GM18526 (cell line): Measurements from ENCODE around the gene TAF1A.

Source experiments
- POLR2A ChIP-seq: IDR thresholded peaks from 3 replicates; pipeline ENCODE4 v1.6.1; 2011; ENCODE audit not compliant: insufficient read length; ENCODE audit errors: extremely low read depth

Gene TAF1A

DNA sequence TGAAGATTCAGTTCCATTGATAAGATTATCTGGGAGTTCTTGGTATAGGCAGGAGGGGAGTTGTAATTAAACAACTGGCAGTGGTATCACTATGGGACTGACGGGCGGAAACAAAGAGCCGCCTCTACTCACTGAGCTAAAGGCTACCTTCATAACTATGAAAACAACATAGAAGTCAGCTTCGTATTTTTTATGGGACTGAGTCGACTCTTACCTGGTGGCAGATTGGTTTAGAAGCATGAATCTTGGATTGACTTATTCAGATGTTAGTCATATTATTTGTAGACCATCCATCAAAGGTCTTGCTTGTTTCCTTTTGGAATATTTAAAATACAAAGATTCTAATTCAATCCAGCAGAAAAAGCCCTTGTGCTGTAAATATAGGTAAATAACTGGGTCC is 35.6 kb downstream of the TAF1A start:
- TF ChIP-seq POLR2A = no peak

DNA sequence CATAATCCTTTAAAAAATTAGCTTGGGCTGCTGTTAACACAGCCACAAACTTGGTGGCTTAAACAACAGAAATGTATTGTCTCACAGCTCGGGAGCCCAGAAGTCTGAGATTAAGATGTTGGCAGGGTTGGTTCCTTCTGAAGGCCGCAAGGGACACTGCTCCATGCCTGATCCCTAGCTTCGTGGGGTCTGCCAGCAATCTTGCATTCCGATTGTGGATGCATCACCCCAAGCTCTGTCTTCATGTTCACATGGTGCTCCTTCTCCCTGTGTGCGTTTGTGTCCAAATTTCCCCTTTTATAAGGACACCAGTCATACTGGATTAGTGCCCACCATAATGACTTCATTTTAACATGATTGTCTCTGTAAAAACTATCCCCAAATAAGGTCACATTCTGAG is 36.9 kb downstream of the TAF1A start:
- no peak for TF ChIP-seq POLR2A

DNA sequence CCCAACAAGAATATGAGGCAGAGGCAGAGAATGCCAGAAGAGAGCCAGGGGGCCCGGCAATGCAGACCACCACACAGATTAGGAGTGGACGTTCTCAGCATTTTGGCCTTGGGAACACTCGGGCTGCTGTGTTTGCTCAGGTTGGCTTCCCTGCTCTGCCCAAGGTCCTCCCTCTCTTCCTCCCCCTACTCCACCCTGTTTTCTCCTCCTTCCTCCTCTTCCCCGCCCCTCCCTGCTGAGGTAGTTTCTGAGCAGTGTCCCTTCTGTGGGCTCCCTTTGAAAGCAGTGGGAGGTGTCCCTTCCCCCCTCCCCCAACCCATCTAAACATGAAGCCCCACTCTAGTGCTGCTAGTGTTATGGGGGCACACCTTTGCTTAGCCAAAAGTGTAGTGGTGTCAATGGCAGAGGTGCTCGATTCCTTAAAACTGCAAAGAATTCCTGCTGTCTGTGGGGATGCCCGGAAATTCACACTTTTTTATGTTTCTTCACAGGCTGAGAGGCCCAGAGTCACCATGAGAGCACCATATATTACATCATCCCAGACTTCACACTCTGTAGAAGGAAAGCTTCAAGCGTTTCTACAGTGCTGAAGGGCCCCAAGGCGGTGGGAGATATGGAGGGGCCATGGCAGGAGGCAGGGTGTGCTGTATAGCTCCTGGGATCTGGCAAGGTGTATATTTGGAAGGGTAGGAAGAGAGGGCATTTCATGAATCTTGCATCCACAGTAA is 41.6 kb downstream of the TAF1A start, which contains the start of gene HHIPL2:
Gene HHIPL2 (minus strand): TSS at position 161 of the 728 bp plus-strand sequence. CDS start 60 bp downstream, at position 101.
- no peak for TF ChIP-seq POLR2A

DNA sequence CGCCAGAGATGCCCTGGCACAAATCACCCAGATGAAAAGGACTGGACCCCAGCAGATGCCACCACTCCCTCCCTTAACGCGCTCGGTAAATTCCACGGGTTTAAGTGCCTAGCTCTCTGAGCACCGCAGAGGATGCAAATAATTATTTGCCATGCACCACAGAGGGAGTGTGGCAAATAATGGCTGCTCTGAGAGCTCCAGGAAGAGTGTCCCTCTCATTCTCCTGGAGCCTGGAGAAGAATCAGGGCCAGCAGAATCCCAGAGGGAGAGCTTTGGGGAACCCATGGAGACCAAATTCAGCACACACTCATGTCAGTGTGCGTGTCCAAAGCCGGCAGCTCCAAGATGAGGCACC is 42.5 kb downstream of the TAF1A start:
- TF ChIP-seq POLR2A = no peak

DNA sequence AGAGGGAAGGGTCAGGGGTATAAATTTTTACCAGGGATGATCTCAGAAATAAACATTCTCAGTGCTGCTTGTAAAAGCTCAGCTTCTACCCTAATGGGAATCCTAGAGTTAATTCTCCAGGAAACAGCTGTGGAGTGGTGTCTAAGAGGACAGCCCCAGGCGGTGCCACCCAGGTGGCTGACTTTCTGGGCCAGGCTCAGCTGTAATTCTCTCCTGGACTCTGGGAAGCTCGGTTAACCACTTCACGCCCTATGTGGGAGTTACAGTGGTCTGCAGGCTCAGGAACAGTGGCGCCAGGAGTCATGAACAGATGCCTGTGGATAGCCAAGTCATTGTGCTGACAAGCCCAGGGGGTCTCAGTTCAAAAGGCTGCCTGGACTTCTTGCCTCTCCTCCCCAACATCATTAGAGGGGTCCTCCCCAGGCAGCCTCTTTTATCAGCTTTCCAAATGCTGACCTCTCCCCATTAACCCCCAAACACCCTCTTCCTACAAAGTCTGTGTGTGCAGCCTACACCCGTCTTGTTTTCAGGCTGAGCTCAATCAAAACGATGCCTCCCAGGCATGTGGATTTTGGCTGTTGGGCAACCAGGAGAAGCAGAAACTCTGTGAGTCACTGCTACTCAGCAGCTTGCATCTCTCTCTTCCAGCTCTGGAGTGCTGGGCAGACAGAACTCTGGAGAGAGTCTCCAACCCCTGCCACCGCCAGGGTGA is 43.0 kb downstream of the TAF1A start:
- no peak for TF ChIP-seq POLR2A

DNA sequence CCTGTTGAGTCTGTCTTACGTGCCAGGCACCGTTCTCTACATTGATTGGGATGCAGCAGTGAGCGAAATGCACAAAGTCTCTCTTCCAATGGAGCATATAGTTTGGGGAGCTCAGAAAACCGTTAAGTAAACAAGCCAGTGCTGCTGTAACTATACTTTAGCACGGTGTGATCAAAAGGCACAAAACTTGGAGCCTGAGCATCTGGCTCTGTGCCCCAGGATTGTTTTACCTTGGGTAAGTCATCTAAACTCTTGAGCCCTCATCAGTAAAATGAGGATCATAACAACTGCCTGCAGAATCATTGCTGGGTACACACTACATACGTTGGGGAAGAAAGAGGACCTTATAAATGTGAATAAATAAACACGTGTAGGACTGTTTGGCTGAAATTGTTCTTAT is 43.6 kb downstream of the TAF1A start:
- no peak for TF ChIP-seq POLR2A

DNA sequence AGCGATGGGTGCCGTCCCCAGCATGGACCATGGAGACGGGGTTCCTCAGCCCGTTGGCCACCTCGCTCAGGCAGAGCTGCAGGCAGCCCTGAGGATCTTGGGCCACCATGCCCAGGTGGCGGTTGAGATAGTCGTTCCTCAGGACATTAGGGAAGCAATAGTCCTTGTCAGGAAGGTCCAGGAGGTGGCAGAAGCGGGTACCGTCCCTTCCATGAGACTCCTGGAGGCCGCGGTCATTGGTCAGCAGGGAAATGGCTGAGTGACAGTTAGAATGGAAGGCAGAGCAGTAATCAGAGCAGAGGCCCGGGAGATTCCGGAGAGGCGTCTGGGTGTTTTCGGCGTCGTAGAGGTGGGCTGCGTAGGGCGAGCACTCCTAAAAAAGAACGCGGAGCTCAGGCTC is 45.9 kb downstream of the TAF1A start:
- TF ChIP-seq POLR2A = no peak

DNA sequence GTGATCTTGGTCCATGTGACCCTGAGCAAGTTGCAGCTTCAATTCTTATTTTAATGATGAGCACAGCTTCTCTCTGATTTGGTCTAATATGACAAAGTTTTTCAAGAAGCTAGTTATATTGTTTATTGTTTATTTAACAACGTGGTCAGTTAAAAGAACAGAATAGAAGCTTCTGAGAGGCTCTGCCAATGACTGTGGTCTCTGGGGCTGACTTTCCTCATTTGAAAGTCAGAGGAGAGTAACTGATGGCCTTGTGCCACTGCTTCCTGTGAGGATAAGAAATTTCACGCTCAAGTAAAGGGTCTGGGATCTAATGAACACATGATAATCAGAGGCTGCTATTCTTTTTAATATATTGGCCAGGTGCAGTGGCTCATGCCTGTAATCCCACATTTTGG is 49.1 kb downstream of the TAF1A start:
- TF ChIP-seq POLR2A = no peak

DNA sequence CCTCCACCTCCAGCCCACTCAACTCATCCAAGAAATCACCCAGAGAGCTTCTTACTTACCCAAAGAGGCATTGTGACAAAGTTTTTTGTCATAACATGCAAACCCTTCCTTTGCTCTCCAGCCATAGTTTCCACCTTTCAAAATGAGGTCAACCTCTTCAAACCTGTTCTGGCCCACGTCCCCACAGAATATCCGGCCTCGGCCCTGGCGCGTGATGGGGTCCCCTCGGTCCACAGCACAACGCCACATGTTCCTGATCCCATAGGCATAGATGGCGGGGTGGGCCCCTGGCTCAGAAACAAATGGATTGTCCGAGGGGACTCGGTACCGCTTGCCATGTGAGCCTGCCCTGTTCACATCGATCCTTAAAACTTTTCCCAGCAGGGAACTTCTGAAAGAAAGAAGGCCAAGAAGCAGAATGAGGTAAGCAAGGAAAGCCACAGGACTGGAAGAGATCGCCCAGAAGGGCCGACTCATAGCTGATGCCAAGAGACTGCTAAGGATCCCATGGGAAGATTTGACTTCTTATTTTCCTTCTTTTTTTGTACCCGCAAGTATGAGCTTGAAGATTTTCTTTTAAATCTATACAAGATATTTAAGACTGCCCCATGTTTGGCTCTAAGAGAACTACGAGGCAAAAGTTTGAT is 49.7 kb downstream of the TAF1A start:
- TF ChIP-seq POLR2A = no peak

DNA sequence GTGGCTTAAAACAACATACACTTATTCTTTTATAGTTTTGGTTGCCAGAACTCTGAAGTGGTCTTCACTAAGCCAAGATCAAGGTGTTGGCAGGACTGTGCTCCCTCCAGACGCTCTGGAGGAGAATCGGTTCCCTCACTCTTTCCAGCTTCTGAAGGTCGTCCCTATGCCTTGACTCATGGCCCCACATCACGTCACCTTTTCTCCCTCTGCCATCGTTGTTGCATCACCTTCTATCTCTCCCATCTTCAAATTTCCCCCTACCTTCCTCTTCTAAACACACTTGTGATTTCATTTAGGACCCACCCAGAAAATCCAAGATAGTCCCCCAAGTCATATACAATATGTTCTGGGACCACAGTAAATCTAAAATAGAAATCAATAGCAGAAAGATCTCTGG is 54.3 kb downstream of the TAF1A start:
- no peak for TF ChIP-seq POLR2A

DNA sequence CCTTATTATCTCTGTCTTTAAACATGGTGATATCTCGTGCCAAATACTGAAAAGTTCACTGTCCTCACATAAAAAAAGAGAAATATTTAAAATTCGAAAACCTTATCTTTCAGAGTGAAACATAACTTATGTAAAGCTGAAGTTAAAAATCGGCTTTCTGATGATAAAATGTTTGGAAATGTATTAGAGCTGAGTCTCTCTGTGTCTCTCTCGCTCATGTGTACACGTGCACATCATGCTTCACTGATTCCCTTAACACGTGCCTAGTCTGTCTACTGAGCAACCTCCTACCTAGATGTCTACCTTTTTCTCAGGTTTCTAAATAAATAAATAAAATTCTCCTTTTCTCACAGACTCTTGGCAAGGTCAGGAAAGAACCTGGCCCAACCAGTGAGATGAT is 58.9 kb downstream of the TAF1A start:
- TF ChIP-seq POLR2A = no peak

DNA sequence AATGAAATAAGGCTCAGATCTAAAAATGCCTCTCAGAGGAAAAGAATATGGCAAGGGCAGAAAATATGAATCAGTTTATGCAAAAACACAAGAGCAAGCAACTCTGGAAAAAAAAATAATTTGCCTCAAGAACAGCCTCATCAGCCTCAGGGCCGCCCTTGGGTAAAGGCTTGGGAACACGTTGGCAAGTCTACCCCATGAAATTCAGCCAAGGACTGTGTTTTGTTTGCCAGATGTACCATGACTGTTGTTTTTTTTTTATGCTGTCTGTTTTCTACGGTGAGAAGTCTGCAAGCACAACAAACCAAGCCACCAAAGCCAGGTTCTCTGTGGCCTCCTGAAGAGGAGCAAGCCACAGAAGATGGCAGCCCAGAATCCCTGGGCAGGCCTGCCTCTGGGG is 59.8 kb downstream of the TAF1A start:
- no peak for TF ChIP-seq POLR2A

DNA sequence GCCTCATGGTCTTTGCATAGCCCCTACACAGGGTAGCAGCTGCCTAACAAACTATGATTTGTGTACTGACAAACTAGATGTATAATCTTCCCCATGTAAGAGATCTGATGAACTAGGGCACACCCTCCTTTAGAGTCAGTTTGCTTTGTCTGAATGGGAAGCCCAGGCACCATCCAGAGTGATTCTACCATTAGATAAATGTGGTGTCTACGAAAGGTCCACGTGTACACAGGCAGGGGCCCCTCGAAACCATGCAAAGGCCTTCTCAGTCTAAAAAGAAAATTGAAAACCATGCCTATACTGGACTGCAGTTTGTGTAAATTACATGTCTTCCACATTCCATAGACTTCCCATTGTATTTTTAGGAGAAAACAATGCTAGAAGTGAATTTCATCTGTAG is 60.6 kb downstream of the TAF1A start:
- TF ChIP-seq POLR2A = no peak

DNA sequence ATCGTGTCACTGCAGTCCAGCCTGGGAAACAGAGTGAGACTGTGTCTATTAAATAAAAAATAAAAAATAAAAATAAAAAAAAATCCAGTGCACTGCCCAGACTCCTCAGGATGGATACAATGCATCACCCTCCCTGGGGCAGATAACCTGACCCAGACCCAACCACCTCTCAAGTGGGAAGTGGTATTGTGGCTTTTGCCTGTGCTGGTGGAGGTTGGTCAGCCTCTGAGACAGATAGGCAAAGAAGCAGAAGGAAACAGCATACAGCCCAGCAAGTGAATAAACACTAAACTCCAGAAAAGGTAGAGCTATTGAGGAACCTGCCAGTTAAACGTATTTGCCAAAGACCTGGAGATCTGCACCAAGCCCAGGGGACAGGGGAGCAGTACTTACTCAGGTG is 63.8 kb downstream of the TAF1A start:
- no peak for TF ChIP-seq POLR2A

DNA sequence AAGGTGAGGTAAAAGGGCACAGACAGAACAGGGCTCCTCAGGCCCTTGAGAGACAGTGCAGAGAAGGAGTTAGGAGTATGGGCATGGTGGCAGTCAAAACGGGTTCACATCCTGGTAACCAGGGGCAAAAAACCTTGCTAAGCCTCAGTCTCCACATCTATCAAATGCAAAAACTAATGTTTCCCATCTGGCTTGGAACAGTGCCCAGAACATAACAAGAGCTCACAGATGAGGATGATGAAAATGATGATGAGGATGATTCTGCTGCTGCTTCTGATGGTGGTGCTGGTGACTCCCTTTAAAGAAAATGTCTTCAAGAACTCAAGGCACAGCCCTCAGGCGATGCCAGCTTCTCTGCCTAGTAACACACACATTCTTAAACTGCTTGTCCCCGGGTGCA is 65.9 kb downstream of the TAF1A start:
- no peak for TF ChIP-seq POLR2A

DNA sequence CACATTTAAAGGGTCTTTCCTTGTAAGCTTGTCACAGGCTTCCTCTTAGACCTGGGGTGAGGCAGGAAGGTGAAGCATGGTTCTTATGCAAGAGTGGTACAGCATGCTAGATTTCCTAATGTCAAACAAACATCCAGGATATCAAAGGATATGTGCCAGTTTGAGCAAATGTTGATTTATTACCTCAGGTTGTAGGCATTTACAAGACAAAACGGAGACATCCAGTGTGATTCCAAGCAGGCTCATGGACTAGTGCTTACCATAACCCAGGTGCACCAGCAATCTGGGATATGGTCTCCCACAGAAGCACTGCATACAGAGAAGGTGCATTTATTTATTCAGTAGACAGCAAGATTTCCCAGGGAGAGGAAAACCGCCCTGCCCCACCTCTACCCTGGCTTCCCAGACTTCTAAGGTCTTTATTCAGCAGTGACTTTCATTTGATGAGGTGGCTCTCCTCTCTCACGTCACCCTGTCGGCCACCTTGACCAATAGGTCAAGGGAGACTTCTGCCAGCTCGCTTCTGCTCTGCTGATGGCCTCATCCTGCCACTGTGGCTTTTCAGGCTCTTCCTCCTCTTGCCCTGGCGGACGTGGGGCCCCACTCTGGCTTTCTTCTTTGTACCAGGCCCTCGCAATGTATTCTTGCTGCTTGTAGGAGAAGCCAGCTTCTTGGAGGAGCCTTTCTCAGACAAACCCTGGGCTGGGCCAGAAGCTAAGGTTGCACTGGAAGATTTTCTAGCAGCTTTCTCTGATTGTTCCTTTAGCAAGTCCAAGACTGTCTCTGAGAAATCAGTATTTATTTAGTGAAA is 67.4 kb downstream of the TAF1A start:
- TF ChIP-seq POLR2A = no peak
